Heart left ventricle (tissue), 13 donors: ENCODE results near the gene TTC7B.

Experiments
- POLR2A ChIP-seq, 2 donors: fragments of 450-650 bp; IDR thresholded peaks; one replicate each; pipeline ENCODE4 v1.6.1; 2017; ENCODE audit warnings: antibody characterized with exemption in 2 of 2, mild to moderate bottlenecking in 2 of 2, moderate library complexity in 2 of 2
- TF ChIP-seq, protein P1 (sequence below), 12 donors: fragments of 200-600 bp; sonication (generic) in 4 of 12; IDR thresholded peaks; one replicate each; pipeline versions ENCODE4 v1.5.0 to v1.8.0; 2018 to 2022; ENCODE audit warnings: antibody characterized with exemption in 12 of 12, mild to moderate bottlenecking in 5 of 12
- donor health status: ischemic (EF 13 %, LVEDD 7.1; RV severe dilation, severe dysfunction).
- donor health status: DM: no; HTN: yes; CAD: no.
- donor health status: DM: no; HTN: no; CAD: no.
- donor health status: ischemic (EF 25% LVEDD 6.9; RV normal size, moderate dysfunction).
- donor health status: ischemic (EF 25% LVEDD 5.7; RV mildly dilated, moderate dysfunction).
- donor health status: ischemic (EF 35%, LVEDD 5.7; RV mildly dilated, moderate dysfunction).
- donor health status: nonischemic (EF 11% LVEDD 7.7; RV severe dilation, severe dysfunction).
- donor health status: DM: yes; HTN: yes; CAD: no.
- donor health status: PGD.
- donor health status: ischemic (EF 29% LVEDD 5.4; RV normal size, mild dysfunction).
- donor health status: nonischemic (EF 23%, LVEDD 6.1; RV moderate dilation, normal function).

- TF ChIP-seq, protein P1, sequence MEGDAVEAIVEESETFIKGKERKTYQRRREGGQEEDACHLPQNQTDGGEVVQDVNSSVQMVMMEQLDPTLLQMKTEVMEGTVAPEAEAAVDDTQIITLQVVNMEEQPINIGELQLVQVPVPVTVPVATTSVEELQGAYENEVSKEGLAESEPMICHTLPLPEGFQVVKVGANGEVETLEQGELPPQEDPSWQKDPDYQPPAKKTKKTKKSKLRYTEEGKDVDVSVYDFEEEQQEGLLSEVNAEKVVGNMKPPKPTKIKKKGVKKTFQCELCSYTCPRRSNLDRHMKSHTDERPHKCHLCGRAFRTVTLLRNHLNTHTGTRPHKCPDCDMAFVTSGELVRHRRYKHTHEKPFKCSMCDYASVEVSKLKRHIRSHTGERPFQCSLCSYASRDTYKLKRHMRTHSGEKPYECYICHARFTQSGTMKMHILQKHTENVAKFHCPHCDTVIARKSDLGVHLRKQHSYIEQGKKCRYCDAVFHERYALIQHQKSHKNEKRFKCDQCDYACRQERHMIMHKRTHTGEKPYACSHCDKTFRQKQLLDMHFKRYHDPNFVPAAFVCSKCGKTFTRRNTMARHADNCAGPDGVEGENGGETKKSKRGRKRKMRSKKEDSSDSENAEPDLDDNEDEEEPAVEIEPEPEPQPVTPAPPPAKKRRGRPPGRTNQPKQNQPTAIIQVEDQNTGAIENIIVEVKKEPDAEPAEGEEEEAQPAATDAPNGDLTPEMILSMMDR (IDR thresholded peaks at IDR 0.05), result no peak
- no peak for TF ChIP-seq POLR2A (IDR thresholded peaks at IDR 0.05)
Measured at GRCh38 chr14:90664911-90665310, 151.3 kb downstream of the TTC7B start.
